HEK293T (cell line): ENCODE data around the gene LCOR.

Experiments used
- ELF4 ChIP-seq: fragments of 450-650 bp; IDR thresholded peaks from 2 replicates; pipeline ENCODE4 v1.6.1; 2017; ENCODE audit warnings: antibody characterized with exemption
- FOXK2 ChIP-seq: fragments of 450-650 bp; IDR thresholded peaks from 2 replicates; pipeline ENCODE4 v1.6.1; 2016; ENCODE audit warnings: mild to moderate bottlenecking
- SP1 ChIP-seq: fragments of 450-650 bp; IDR thresholded peaks from 2 replicates; pipeline ENCODE4 v1.6.1; 2017

DNA sequence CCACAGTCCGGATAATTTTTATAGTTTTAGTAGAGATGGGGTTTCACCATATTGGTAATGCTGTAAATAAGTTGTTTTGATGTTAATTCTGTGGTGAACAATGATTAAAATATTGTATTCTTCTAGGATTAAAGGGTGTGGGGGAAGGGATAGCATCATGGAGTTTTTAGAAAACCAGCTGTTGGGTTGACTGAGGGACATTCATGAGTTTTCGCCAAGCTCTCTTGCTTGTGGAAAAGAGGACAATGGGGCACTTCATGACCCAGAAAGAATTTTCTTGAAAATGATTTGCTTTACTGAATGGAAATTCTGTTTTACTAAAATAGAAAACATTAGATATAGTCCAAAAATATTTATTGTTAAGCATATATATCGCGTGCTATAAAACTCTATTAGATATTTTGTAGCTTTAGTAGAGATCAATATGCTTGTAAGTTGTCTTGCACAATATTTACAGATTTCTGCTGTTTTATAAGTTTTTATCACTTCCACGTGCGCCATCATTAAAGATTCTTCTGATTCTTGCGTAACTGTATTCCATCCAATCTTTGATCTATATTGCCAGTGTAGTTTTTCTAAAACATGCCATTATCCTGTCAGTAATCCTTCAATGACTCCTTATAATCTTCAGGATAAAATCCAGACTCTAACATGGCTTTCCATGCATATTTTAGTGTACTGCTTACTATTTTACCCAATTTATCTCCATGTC lies 41.8 kb downstream of the LCOR start:
- TF ChIP-seq ELF4 (no peak), FOXK2 (no peak), SP1 (no peak)
